Esophagus muscularis mucosa (tissue), 4 donors: ENCODE measurements around the gene EPHA6. TPM values are rescaled to one million over a fixed set of nuclear protein-coding genes. Genes with fewer than 3 reads are reported as not detected.
"Not testable (repeated sequence)": the region's sequence is repeated elsewhere in the genome, so short reads cannot be mapped to it uniquely, and the experiment has no call there.

Experiments
- DNase-seq: peaks from one replicate; pipeline ENCODE4 v3.0.0-alpha.2; 2017; ENCODE audit errors: extremely low spot score
- H3K27ac ChIP-seq, 4 donors: fragments of 200-600 bp; sonication (generic); replicated peaks in 1 of 4; 1 replicate in 3 of 4; 2 replicates in 1 of 4; pipeline ENCODE4 v1.5.1; 2016 to 2019; ENCODE audit warnings: mild to moderate bottlenecking in 1 of 4
- H3K27me3 ChIP-seq, 4 donors: fragments of 200-600 bp; sonication (generic); one replicate each; pipeline versions ENCODE4 v1.5.1 to v1.6.0; 2016 to 2019
- H3K36me3 ChIP-seq, 4 donors: fragments of 200-600 bp; sonication (generic); one replicate each; pipeline ENCODE4 v1.5.1; 2016 to 2019
- H3K4me1 ChIP-seq, 4 donors: fragments of 200-600 bp; sonication (generic); one replicate each; pipeline ENCODE4 v1.5.1; 2016 to 2019
- H3K4me3 ChIP-seq, 4 donors: fragments of 200-600 bp; sonication (generic); 1 replicate in 2 of 4; 2 replicates in 2 of 4; pipeline ENCODE4 v1.5.1; 2016 to 2019; ENCODE audit warnings: mild to moderate bottlenecking in 4 of 4, moderate library complexity in 1 of 4
- H3K9me3 ChIP-seq, 4 donors: fragments of 200-600 bp; sonication (generic); 1 replicate in 3 of 4; 2 replicates in 1 of 4; pipeline ENCODE4 v1.5.1; 2016 to 2019
- EP300 ChIP-seq: sonication (generic); formaldehyde crosslinking; IDR thresholded peaks from one replicate; pipeline ENCODE4 v1.6.1; 2017; ENCODE audit warnings: antibody characterized with exemption
- POLR2A ChIP-seq: fragments of 450-650 bp; IDR thresholded peaks from one replicate; pipeline ENCODE4 v1.6.1; 2017; ENCODE audit warnings: antibody characterized with exemption, moderate library complexity, mild to moderate bottlenecking, low read depth
- POLR2AphosphoS5 ChIP-seq, 2 donors: sonication (generic); formaldehyde crosslinking; IDR thresholded peaks; one replicate each; pipeline ENCODE4 v1.6.1; 2017; ENCODE audit warnings: antibody characterized with exemption in 2 of 2
- WGBS: methylation state at CpG from one replicate; pipeline ENCODE4 v1.1.5; 2018; 5-methylcytosine and 5-hydroxymethylcytosine counted together
- intact Hi-C: fragments of 100-400 bp; cut with DNase I; formaldehyde crosslinking; loops from one replicate; pipeline ENCODE4 v1.15.1; 2023
- total RNA-seq, 4 donors: library from RNA; depleted of rRNA; stranded (reverse); fragments of >200 nt; gene quantifications; one replicate each; pipeline versions ENCODE4 v1.1.0 to v1.2.1, GENCODE V29; 2016
- TF ChIP-seq, protein P1 (sequence below), 3 experiments: fragments of 200-600 bp in 2 of 3; fragments of 450-650 bp in 1 of 3; sonication (generic) in 2 of 3; IDR thresholded peaks; one replicate each; pipeline ENCODE4 v1.5.1; 2017 to 2019; ENCODE audit warnings: antibody characterized with exemption in 3 of 3, mild to moderate bottlenecking in 2 of 3, moderate library complexity in 1 of 3

Gene EPHA6
- total RNA-seq, 4 donors from 2014 or later, result 1.8 to 8.3 (median 4.2) TPM

DNA sequence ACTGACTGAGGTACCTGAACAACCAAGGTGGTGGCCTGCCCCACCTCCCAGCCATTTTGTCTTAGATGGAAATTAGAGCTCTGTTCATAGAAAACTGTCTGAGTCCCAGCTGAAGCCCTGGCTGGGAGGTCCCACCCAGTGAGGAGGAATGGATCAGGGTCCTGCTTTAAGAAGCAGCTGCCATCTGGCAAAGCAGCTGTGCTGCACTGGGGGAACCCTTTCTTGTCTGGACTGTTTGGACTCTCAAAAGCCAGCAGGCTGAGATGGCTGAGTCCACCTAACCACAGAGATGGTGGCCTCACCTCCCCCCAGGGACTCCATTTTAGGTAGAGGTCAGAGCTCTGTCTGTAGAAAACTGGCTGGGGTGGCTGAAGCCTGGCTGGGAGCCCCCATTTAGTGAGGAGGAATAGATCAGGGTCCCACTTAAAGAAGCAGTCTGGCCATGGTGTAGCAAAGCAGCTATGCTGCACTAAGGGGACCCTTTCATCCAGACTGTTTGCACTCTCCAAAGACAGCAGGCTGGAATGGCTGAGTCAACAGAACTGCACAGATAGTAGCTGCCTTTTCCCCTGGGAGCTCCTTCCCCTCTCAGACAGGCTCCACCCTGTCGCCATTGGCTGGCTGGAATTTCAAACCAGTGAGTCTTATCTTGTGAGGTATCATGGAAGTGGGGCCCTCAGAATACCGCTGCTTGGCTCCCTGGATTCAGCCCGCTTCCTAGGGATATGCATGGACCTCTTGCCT, 116.9 kb downstream of the EPHA6 start:
- no peaks in the 10 kb centered on the region for H3K4me1 ChIP-seq
- H3K4me3 ChIP-seq, result no peak overlapping the region
- 83% methylated on average over 1 of the region's 3 CpGs for WGBS
- H3K9me3 ChIP-seq, result peaks cover 3 to 35% (median 30%) of the 10 kb centered on the region in 4 donors
- no peak overlapping the region for H3K27ac ChIP-seq
- no peak for DNase-seq
- no peaks in the 10 kb centered on the region for H3K27me3 ChIP-seq
- intact Hi-C loops, result no loop called here
- TF ChIP-seq EP300 (no peak), POLR2AphosphoS5 (IDR thresholded peaks at IDR 0.05) (no peak), POLR2A (no peak)
- no peaks in the 10 kb centered on the region for H3K36me3 ChIP-seq

DNA sequence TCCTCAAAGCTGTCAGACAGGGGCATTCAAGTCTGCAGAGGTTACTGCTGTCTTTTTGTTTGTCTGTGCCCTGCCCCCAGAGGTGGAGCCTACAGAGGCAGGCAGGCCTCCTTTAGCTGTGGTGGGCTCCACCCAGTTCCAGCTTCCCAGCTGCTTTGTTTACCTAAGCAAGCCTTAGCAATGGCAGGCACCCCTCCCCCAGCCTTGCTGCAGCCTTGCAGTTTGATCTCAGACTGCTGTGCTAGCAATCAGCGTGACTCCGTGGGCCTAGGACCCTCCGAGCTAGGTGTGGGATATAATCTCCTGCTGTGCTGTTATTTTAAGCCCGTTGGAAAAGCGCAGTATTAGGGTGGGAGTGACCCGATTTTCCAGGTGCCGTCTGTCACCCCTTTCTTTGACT, 127.7 kb downstream of the EPHA6 start:
- H3K36me3 ChIP-seq, H3K4me1 ChIP-seq, H3K27me3 ChIP-seq, H3K9me3 ChIP-seq, DNase-seq, intact Hi-C loops, H3K27ac ChIP-seq, H3K4me3 ChIP-seq: not testable (repeated sequence)
- 93% methylated on average over 7 of the region's 7 CpGs for WGBS

DNA sequence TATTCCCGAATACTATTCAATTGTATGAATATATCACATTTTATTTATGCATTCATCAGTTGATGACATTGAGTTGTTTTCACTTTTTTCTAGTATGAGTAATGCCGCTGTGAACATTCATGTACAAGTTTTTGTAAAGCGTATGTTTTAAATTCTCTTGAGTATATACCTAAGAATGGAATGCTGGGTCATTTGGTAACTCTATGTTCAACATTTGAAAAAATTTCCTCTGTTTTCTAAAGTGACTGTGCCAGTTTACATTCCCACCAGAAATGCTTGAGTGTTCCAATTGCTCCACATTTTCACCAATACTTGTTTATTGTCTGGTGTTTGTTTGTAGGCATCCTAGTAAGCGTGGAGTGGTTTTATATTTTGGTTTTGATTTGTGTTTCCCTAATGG, 144.5 kb downstream of the EPHA6 start:
- H3K4me1 ChIP-seq, result no peaks in the 10 kb centered on the region
- no peaks in the 10 kb centered on the region for H3K27me3 ChIP-seq
- no peaks in the 10 kb centered on the region for H3K9me3 ChIP-seq
- H3K36me3 ChIP-seq, result no peaks in the 10 kb centered on the region
- no peak overlapping the region for H3K27ac ChIP-seq
- H3K4me3 ChIP-seq, result no peak overlapping the region
- 94% methylated on average over 4 of the region's 4 CpGs for WGBS
- no peak for TF ChIP-seq EP300
- TF ChIP-seq, protein P1, sequence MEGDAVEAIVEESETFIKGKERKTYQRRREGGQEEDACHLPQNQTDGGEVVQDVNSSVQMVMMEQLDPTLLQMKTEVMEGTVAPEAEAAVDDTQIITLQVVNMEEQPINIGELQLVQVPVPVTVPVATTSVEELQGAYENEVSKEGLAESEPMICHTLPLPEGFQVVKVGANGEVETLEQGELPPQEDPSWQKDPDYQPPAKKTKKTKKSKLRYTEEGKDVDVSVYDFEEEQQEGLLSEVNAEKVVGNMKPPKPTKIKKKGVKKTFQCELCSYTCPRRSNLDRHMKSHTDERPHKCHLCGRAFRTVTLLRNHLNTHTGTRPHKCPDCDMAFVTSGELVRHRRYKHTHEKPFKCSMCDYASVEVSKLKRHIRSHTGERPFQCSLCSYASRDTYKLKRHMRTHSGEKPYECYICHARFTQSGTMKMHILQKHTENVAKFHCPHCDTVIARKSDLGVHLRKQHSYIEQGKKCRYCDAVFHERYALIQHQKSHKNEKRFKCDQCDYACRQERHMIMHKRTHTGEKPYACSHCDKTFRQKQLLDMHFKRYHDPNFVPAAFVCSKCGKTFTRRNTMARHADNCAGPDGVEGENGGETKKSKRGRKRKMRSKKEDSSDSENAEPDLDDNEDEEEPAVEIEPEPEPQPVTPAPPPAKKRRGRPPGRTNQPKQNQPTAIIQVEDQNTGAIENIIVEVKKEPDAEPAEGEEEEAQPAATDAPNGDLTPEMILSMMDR (IDR thresholded peaks at IDR 0.05), result no peak
- TF ChIP-seq POLR2AphosphoS5 (IDR thresholded peaks at IDR 0.05), result no peak
- TF ChIP-seq POLR2A, result no peak
- no peak for DNase-seq
- intact Hi-C loops, result no loop called here

- TF ChIP-seq EP300 (no peak), POLR2A (no peak), POLR2AphosphoS5 (IDR thresholded peaks at IDR 0.05) (no peak)
- TF ChIP-seq, protein P1 (IDR thresholded peaks at IDR 0.05), result no peak
- no peaks in the 10 kb centered on the region for H3K36me3 ChIP-seq
- H3K4me3 ChIP-seq, result no peak overlapping the region
- DNase-seq, result no peak
- intact Hi-C loops, result no loop called here
- no peaks in the 10 kb centered on the region for H3K4me1 ChIP-seq
- no peaks in the 10 kb centered on the region for H3K9me3 ChIP-seq
- no peak overlapping the region for H3K27ac ChIP-seq
- H3K27me3 ChIP-seq, result no peaks in the 10 kb centered on the region
- WGBS, result 57% methylated on average over 1 of the region's 1 CpG
These were observed 145.1 kb downstream of the EPHA6 start for GRCh38 chr3:96959474-96959873.

GRCh38 chr3:96959901-96960641, 145.7 kb downstream of the EPHA6 start:
- WGBS, result 64% methylated on average over 4 of the region's 4 CpGs
- DNase-seq, result no peak
- Histone ChIP-seq H3K27ac (no peak overlapping the region), H3K4me1 (no peaks in the 10 kb centered on the region), H3K36me3 (no peaks in the 10 kb centered on the region), H3K27me3 (no peaks in the 10 kb centered on the region), H3K4me3 (no peak overlapping the region), H3K9me3 (no peaks in the 10 kb centered on the region)
- intact Hi-C loops, result no loop called here
- TF ChIP-seq, protein P1 (IDR thresholded peaks at IDR 0.05), result no peak
- TF ChIP-seq POLR2AphosphoS5 (IDR thresholded peaks at IDR 0.05), result no peak
- TF ChIP-seq EP300, result no peak
- TF ChIP-seq POLR2A, result no peak
